HTERT RPE-1 (cell line): Measurements from ENCODE around the gene SOWAHA.
"Not testable (repeated sequence)": the region's sequence is repeated elsewhere in the genome, so short reads cannot be mapped to it uniquely, and the experiment has no call there.

Experiments
- in situ Hi-C: fragments of 300-500 bp; cut with MboI; formaldehyde crosslinking; loops from 4 replicates; pipeline ENCODE4 v1.14.3; 2020; ENCODE audit warnings: low sequenced_read_pairs

The SOWAHA gene

GRCh38 chr5:132848270-132848669 lies 35.2 kb downstream of the SOWAHA start:
- in situ Hi-C loops = no loop called here

DNA sequence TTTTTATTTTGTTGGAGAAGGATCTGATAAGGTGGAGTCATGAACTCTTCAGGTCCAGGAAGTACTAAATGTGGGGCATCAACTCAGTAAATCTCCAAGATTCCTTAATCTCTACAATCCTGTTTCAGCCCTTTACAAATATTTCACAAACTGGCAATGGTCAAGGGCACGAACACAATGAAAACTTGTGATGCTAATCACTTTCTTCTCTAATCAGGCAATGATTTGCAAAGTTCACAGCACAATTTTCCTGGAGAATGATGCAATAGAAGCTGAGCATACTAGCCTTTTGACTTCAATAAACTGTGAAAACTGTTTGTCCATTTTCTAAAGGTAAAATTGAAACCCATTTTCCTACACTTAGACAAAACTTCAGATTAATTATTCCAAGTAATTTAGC lies 36.2 kb downstream of the SOWAHA start:
- in situ Hi-C loops = no loop called here

DNA sequence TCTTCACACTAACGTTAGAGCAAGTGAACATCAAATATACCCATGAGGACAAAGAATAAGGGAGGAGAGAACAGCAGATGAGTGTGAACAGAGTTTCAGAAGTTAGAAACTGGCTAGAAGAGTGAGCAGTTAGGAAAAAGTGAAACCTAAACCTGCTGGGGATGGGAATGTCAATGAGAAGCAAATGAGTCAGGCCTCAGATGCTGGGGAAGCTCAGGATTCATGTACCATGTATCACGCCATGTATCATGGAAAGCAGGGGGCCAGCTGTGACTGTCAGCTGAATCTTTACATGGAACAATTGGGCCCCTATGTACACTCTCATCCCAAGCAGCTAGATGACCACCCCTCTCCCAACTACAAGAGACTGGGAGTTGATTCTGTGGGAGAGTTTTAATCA lies 37.0 kb downstream of the SOWAHA start:
- in situ Hi-C loops = no loop called here

DNA sequence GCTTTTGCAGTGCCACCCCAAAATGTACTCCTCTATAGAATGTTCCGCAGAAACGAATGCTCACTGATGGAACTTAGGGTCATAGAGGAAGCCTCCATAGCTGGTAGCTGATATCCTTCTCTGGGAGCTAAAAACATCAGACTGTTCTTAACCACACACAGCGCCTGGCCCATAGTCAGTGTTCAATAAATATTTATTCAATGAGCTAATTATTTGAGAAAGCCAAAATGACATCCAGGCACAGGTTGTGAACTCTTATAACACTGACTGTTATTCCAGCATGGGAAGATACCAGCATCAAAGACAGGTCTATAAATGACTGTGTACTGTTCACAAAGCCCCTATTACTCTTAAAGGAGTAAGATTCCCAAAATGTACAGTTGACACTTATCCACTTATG lies 40.2 kb downstream of the SOWAHA start:
- in situ Hi-C loops = no loop called here

DNA sequence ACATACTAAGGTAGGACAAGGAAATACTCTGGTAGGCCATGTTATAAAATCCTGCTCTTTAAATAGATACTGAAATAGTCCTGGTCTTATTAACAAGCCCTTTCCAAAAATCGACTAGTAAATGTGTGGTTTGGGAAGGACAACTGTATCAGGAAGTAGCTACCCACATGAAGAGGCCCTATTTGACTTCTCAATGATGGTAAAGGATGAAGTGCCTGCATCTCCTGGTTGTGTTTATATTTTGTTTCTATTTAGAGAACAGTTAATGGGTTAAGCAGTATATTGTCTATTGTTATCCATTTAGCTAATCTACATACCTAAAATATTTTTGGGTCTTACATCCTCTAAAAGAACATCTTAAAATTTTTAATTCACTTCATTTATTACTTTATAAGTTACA lies 40.7 kb downstream of the SOWAHA start:
- in situ Hi-C loops = no loop called here

GRCh38 chr5:132854301-132854700 lies 41.2 kb downstream of the SOWAHA start:
- in situ Hi-C loops = no loop called here

- in situ Hi-C loops = not testable (repeated sequence)
These were observed 41.9 kb downstream of the SOWAHA start for GRCh38 chr5:132854992-132855391.

GRCh38 chr5:132856011-132856410 lies 42.9 kb downstream of the SOWAHA start:
- in situ Hi-C loops = no loop called here

GRCh38 chr5:132859889-132860437 lies 46.9 kb downstream of the SOWAHA start:
- in situ Hi-C loops = no loop called here

- in situ Hi-C loops = no loop called here
These were observed 47.6 kb downstream of the SOWAHA start for GRCh38 chr5:132860742-132861141.

DNA sequence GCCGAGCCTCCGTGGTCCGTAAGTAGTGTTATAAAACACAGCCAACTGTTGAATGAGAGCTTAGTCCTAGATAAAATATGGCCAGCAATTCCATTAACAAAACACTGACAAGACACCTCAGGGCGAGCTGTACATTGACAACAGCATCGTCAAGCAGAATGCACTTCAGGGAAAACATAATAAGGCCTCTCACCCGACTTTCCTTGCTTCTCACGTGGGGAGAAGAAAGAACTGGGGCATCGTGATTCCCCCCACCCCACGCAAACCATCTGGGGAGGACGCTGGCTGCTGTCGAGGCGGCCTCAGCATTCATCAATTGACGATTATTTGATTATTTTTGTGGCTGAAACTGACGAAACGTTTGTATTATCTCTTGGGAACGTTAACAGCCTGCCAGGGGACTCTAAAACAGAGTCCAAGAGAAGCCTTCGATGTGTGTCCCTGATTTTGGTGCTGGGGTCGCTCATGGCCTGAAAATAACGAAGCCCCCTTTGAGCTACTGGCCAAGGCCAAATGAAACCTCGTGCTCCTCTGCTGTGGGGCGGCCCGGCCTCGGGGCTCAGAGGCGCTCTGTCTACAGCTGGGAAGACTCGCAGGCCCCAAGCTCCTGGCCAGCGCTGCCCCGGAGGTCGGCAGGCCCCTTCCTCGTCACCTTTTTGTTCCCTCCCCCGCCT lies 52.7 kb downstream of the SOWAHA start:
- in situ Hi-C loops = no loop called here
